HG03139 (cell line): Measurements from ENCODE around the gene SPAG17.

Experiments used
- ATAC-seq: cut with Tn5 transposase; IDR thresholded peaks from one replicate; pipeline ENCODE4 v1.9.1; 2021; ENCODE audit not compliant: unreplicated experiment

Gene SPAG17

DNA sequence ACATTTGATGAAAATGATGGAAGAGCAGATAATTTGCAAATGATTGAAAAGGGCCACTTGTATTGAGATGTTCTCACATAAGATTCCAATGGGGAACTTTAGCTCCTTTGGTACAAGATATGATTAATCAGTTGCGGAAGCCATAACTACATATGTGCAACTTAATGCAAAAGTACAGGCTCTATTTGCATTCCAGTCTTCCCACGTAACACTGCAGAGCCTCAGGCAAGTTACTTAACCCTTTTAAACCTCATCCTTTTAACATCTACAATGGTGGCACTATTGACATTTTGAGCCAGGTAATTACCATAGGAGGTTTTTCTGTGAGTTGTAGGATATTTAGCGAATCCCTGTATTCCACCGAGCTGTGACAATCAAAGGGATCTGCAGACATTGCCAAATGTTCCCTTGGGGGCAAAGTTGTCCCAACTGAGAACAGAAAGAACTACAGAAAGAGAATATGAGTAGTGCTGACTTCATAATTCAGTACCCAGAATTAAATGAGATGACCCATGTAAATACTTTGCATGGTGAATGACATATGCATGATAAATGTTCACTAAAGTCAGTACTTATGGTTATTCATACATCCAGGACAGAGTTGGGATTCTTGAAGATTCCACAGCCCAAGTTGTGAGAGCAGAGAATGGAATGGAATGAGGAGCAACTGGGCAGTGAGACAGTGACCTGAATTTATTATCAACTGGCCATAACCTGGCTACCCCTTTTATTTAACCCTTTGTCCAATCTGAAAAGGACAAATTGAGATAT is 62.6 kb downstream of the SPAG17 start:
- no peak for ATAC-seq

DNA sequence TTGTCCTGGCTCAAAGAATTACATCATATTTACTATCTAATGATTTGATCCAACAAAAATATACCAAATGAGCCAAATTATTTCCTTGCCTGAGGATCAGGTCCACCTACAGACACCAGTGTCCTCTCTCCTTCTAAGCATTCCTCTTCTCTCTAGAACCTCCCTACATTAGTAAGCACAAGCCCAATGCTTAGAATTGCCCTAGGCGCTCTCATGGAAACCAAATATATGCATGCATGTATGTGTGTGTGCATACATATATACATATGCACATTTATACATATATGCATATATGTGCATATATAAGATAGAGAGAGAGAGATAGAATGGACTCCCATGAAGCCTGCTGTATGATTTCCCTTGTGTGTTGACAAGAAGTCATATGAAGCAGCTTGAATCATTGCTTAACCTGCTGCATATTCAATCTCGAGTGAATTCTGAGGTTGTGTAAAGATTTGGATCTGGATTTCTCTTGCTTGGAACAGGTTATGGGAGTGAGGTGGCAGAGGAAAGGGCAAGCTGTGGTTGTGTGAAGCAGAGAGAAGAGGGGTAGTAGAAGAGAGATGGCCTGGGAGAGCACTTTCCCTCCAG is 66.1 kb downstream of the SPAG17 start:
- ATAC-seq: no peak

DNA sequence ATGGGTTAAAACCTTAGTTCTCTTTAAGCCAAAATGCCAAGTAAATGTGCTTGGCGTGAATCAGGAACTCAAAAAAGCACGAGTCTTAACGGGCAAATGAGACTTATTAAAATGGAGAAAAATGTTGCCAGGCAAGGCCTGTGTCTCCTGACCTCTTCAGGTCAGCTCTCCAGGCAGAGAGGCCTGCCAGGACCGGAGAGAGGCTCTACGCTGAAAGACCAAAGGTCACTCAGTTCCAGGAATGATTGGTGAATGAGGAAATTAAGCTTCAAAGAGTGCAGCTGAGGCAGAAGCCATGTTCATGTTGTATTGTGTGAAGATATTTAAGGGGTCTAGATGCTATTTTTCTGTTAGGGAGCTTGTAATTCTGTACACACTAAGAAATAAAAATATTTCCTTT is 66.6 kb downstream of the SPAG17 start:
- no peak for ATAC-seq

DNA sequence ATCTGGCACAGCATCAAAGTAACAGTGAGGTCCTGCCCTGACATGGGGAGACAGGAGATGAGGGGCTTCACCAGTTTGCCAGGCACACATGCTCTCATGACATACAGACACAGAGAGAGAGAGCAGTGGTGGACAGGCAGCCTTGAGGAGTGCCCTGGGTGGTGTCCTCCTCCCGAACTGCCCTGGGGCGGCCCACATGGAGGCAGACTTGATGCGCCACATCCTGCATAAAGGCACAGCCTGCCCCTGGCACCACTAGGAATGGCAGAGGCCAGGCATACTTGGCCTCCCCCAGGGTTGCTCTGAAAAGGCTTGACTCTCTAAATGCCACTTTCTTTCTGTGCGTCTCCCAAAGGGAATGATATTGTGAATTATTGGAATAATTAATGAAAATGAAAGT is 67.5 kb downstream of the SPAG17 start:
- no peak for ATAC-seq

DNA sequence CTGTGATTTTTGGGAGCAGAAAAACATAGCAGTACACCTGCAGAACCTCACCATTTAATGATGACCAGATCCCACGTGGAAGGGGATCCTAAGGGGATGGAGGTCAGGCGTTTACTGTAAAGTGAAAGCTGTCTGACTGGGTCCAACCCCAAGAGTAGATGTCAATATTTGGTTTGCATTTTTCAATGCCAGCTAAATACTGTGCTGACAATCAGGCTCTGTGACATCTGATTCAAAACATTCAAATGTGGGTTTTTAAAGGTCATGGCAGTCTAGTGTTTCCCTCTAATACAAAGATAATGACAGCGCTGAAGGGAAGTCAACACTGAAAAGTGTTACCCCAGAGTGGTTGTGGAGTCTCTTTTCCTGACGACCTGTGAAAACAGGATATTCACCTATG is 68.1 kb downstream of the SPAG17 start:
- ATAC-seq: no peak

DNA sequence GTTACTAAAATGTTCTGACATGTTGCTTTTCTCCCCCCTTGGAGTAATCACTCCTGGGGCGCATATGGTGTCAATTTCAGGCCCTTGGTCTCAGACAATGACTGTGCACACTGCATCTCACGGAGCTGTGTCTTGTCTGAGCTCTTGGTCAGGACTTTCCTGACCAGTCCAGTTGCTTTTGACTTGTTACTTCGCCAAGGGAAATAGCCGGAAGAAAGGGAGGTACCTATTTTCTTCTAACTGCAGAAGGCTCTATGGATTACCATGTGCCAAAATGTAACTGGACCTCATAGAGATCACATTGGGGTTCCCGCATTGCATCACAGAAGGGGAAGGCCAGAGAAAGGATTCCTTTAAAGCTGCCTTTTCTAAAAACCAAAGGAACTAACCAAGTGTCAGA is 68.6 kb downstream of the SPAG17 start:
- ATAC-seq: no peak

DNA sequence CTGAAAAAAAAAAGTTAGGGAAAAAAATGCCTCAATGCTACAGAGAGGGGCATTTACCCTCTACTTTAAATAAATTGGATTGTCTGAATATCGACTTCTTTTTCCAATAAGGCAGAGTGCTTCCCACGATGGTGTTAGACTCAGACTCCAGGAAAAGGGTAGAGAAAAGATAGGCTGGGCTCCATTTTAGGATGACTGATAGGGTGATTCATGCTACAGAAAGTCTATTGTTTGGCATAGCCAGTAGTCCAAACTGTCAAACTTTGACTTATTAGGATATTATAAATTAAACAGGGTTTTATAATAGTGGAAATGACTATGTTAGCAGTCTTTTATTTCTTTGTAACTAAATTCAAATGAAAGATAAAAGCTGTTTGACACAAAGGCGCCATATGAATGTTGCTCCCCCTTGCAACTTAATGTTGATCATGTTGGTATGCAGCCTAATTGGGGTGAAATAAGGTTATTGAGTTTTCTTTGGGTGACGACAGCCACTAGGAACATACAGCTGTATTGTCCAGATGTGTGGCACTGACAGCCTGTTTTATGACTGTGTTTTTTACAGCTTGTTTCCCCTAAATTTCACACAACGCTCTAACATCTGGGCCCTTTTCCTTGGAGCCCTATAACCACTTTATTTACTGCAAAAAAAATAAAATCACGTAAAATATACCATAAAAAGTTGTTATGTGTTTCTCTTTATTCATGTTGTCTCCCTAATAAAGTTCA is 69.3 kb downstream of the SPAG17 start:
- ATAC-seq: no peak

DNA sequence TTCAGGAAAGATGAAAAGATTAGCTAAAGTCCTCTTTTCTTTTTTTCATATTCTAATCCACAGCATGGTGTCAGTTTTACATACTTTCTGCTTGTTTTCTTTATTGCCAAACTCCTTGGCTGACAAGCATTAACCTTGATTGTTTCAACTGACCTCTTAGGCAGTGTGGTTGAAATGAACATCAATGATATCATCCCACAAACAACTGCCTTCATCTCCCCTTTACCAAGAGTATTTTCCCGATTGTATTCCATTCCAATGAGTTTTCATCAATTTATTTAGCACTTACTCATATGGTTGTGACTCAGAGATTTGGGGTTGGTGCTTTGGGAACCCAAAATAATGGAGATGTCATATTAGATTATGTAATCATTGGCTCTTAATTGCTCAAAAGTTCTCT is 71.8 kb downstream of the SPAG17 start:
- ATAC-seq: no peak

DNA sequence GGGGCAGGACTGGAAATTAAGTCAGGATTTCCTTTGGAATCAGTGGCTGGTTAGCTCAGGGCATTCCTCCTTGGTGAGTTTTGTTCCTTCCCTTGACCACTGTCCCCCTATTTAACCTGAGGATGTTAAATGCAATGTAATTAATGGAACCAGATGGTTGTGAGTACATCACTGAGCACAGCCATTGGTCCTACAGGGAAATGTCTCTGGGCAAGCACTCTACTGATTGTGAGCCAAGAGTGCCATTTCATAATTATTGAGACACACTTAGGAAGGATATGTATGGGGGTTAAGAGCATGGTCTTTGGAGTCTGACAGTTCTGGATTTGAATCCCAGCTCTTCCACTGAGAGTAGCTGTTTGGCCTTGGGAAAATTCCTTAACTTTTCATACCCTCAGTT is 74.4 kb downstream of the SPAG17 start:
- no peak for ATAC-seq

DNA sequence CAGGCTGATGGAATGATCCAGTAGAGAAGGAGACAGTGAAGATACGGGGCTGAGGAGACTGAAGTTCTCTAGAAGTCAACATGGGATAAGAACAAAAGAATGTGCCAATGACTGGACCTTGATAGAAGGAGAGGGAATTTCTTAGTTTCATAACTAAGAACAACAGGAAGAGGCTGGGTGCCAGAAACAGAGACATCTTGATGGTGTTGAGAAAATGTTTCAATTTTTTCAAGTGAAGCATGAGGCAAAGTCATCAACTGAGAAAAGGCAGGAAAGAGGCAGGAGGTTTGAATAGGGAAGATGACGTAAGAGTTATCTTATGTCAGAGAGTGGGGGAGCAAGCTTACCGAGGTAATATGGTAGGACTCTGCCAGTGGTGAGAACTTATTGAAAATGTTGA is 80.1 kb downstream of the SPAG17 start:
- ATAC-seq: no peak

DNA sequence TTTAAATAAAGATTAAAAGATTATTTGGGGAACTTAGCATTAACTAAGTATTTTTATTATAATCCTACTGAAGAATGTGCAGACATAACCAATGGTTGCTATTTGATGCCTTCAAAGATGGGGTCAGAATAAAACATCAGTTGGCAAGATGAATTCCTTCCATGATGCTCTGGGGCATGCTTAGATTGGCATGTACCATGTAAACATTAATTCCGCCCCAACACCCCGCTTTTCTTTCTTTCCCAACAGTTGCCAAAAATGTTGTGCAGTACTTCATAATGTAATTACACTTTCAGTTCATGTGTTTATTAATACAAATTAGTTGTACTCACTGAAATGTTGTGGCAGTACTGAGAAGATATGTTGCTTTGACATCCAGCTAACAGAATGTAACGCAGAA is 82.6 kb downstream of the SPAG17 start:
- no peak for ATAC-seq

DNA sequence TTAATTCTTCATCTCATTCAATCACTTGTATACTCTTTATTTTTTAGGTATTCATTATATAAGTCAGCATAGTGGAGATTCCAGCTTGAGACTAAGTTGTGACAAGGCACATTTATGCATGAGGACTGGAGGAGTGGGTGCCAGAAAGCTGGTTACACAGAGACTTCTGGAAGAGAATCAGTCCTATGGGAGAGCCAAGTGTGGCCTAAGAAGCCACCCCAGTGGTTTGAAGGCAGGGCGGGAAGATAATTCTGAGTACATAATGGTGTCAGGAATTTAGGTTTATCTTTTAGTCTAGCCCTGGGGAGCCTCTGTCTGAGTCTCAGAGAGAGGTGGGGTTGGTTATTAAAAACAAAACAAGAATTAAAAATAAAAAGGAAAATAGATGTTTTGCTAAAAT is 83.0 kb downstream of the SPAG17 start:
- no peak for ATAC-seq

DNA sequence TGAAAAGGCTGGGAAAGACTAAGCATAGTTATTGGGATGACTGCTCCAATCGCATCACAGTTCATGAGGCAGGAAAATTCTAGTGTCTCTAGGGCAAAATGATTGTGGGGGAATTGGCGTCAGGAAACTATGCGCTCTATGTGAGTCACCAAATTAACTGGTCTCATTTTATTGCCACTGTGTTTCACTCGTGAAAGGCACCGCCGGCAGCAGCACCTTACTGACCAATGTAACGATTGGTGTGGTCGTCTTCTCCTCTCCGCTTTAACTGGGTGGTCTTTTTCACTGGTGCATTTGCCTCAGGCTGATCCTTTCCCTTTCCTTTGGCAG is 83.5 kb downstream of the SPAG17 start:
- ATAC-seq: no peak

DNA sequence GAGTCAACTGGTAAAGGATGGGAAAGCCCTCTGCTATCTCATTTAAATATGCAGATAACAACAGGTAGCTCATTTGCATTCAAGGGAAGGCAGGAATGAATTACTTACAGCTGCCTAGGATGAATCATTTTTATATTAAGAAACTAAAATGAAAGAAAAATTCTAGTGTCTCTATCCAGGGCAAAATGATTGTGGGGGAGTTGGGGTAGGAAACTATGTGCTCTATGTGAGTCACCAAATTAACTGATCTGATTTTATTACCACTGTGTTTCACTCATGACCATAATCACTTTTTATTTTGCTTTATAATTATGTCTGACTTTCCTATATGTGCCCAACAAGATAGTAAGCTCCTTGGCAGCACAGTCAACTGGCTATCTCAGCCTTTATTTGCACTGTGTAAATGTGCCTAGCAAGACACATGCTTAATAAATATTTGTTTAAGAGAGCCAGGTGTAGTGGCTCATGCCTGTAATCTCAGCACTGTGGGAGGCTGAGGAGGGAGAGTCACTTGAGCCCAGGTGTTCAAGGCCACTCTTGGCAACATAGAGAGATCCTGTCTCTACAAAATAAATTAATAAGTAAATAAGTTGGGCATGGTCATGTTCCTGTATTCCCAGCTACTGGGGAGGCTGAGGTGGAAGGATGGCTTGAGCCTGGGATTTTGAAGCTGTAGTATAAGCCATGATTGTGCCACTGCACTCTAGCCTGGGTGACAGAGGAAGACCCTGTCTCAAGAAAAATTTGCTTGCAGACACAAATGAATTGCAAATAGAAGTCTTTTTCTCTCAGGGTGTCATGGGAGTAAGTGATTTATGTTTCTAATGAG is 84.1 kb downstream of the SPAG17 start:
- no peak for ATAC-seq

DNA sequence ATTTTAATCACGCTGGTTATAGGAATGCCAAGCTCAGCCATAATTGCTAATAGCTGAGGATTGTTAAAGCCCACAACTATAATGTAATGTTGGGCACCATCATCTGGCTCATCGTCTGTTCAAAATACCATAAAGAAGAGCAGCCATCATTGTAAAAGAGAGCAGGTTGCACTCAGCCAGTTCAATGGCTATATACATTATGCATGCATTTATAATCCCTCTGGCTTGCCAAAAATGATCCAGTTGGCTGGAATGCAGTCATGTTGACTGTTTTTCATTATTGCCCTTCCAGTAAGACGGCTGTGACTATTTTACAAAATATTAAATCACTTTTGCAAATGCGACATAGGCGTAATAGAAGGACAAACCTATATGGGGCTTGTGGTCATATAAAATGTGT is 85.3 kb downstream of the SPAG17 start:
- no peak for ATAC-seq

DNA sequence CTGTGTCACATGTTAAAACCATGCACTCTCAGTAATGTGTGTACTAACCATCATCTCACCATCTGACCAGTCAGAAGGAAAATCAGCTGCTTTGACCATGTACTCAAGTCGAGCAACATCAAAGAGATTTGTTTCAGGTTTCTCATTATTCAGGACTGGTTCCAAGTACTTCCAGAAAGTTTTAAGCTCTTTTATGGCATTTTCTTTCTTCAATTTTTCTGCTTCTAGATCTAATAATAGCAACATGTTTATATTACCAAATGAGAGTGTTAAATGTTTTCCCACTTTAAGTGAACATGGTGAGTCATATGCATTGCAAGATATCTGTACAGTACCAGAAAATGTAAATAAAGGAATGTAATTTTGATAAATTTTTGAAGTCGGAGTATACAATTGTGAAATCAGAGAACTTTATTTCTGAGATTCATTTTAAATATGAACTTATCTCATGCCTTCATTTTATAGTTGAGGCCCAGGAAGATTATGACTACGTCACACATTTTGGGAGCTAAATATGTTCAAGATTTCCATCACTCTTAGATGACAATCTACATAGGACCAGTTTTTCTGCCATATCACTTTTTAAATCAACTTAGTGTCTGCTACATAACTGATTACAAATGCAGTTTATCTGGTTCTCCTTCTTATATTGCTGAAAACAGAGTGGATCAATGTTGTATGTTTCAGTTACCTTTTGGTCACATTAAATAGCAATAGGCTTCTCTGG is 87.2 kb downstream of the SPAG17 start:
- ATAC-seq: no peak

DNA sequence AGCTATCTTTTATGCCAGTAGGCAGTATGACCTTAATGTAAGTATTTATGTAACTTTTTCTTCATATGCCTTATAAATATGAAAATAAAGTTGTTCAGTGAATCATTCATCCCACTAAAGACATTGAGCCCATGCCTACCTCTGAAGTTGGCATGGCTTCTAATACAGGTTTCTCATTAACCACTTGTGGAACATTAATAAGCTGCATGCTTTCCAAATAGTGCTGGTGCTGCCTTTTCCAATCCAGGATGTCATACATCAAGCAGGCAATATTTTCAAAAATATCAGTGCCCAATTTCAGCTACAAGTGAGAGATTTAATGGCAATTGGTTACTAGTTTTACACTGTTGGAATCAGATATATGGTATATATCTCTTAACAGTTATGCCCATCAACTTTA is 92.0 kb downstream of the SPAG17 start:
- ATAC-seq: no peak

DNA sequence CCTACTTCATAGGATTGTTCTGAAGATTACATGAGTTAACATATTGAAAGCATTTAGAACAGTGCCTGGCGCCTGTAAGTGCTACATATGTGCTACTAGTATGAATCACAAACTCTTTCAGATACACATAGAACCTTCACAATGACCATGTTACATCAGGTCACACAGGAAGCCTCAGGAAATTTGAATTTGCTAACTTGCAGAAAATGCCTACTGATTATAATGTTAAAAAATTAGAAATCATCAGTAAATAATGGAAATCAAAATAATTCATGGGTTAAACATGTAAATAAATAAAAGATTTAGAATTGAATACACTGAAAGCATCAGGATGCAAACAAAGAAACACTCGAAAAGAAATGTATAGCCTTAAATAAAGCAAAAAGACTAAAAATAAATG is 94.9 kb downstream of the SPAG17 start:
- no peak for ATAC-seq

DNA sequence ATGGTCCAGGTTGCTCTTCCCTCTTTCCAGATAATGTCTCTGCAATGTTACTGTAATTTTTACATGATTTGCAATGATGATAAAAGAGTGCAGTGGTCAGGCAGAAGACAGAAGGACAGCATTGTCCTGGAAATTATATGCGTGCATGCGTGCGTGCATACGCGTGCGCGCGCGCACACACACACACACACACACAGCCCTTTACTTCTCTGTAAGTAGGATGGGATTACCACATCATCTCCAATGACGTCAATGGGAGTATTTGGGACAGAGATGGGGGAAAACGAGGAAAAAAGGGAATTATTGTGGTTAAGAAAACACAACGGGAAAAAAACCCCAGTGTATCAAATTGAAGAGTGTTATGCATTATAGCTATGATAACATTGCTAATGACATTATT is 99.7 kb downstream of the SPAG17 start:
- no peak for ATAC-seq

DNA sequence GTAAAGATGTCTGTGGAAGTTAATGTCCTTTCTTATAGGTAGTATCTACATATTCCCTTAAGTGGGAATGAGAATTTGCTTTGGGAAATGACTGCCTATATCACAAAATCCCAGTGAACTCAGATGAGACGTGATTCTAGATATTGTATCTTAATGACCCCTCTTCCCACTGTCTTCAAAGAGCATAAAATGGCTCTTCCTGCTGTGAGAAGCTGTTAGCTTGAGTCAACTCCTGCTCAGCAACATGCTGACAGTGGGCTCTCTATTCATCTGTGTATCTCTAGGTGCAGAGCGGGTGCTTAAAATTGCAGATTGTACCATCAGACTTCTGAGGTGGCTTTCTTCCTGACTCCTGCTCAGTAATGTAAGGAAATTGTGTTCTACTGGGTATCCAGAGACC is 100.6 kb downstream of the SPAG17 start:
- ATAC-seq: no peak

DNA sequence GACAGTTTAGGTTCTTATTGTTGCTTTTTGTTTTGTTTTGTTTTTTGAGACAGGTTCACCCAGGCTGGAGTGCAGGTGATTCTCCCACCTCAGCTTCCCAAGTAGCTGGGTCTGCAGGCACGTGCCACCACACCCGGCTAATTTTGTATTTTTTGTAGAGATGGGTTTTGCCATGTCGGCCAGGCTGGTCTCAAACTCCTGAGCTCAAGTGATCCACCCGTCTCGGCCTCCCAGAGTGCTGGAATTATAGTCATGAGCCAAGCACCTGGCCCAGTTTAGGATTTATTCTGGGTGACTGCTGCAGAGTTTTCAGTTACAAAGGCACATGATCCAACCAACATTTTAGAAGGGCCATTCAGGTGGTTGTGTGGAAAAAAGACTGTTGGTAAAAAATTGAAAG is 102.0 kb downstream of the SPAG17 start:
- no peak for ATAC-seq
